Glomerular endothelial cell (primary cell): ENCODE measurements around the gene S100A12. TPM values are rescaled to one million over a fixed set of nuclear protein-coding genes. Genes with fewer than 3 reads are reported as not detected.

ENCODE experiments used
- DNase-seq: peaks from one replicate; pipeline ENCODE4 v3.0.0-alpha.2; 2011; ENCODE audit warnings: low read depth, low spot score; ENCODE audit errors: extremely low read depth
- total RNA-seq: library from RNA; depleted of rRNA; stranded (reverse); fragments of >200 nt; gene quantifications from 2 replicates; pipeline ENCODE4 v1.2.3, GENCODE V29; 2015

S100A12 gene
- total RNA-seq, 1 donor from 2014 or later = not detected

- DNase-seq = no peak
These were observed 37.2 kb downstream of the S100A12 start for GRCh38 chr1:153337980-153338853.

GRCh38 chr1:153336650-153337049 lies 38.8 kb downstream of the S100A12 start:
- no peak for DNase-seq

GRCh38 chr1:153333902-153334301 lies 41.5 kb downstream of the S100A12 start:
- no peak for DNase-seq

GRCh38 chr1:153324912-153325311 lies 50.5 kb downstream of the S100A12 start:
- DNase-seq = no peak

Other genes starting within 250 kb of the S100A12 start
- not detected in 2 replicates for gene SPRR2G, start 224.7 kb downstream of the S100A12 start, total RNA-seq
- not detected in 2 replicates for gene LELP1, start 172.2 kb downstream of the S100A12 start, total RNA-seq
- gene PRR9, start 158.0 kb downstream of the S100A12 start, total RNA-seq = not detected in 2 replicates
- gene LORICRIN, start 115.9 kb downstream of the S100A12 start, total RNA-seq = not detected in 2 replicates
- not detected in 2 replicates for gene PGLYRP3, start 62.7 kb downstream of the S100A12 start, total RNA-seq
- gene PGLYRP4, start 26.8 kb downstream of the S100A12 start, total RNA-seq = not detected in 2 replicates
- gene S100A9, start 17.8 kb downstream of the S100A12 start, total RNA-seq = not detected in 2 replicates
- not detected in 2 replicates for gene S100A8, start 15.5 kb upstream of the S100A12 start, total RNA-seq
- gene S100A7A, start 40.9 kb upstream of the S100A12 start, total RNA-seq = not detected in 2 replicates
- gene S100A7, start 85.0 kb upstream of the S100A12 start, total RNA-seq = not detected in 2 replicates
- gene S100A6, start 160.4 kb upstream of the S100A12 start, total RNA-seq = 581 and 1,075 TPM in 2 replicates
- not detected in 2 replicates for gene S100A5, start 165.3 kb upstream of the S100A12 start, total RNA-seq
- gene S100A4, start 170.2 kb upstream of the S100A12 start, total RNA-seq = 7.1 and 17.2 TPM in 2 replicates
- 6.8 and 6.9 TPM in 2 replicates for gene S100A3, start 173.6 kb upstream of the S100A12 start, total RNA-seq
- gene S100A2, start 190.2 kb upstream of the S100A12 start, total RNA-seq = 3.9 and 9.4 TPM in 2 replicates
- 582 and 906 TPM in 2 replicates for gene S100A16, start 237.5 kb upstream of the S100A12 start, total RNA-seq
- not detected in 2 replicates for gene S100A14, start 240.7 kb upstream of the S100A12 start, total RNA-seq